Fibroblast of the aortic adventitia (primary cell): Measurements from ENCODE around the gene AKR1B15. TPM values are rescaled to one million over a fixed set of nuclear protein-coding genes. Genes with fewer than 3 reads are reported as not detected.

Experiments used
- DNase-seq: peaks from one replicate; pipeline ENCODE4 v3.0.0-alpha.2; 2010; ENCODE audit warnings: low read depth
- H3K4me3 ChIP-seq: 2 replicates; pipeline ENCODE4 v1.5.1; 2011; ENCODE audit warnings: low read depth, mild to moderate bottlenecking, control low read depth, low read length, moderate library complexity
- CTCF ChIP-seq: IDR thresholded peaks from 2 replicates; pipeline ENCODE4 v1.5.1; 2011; ENCODE audit warnings: mild to moderate bottlenecking, low read length, control low read depth, inconsistent platforms; ENCODE audit not compliant: insufficient read depth
- total RNA-seq: library from RNA; depleted of rRNA; stranded (reverse); fragments of >200 nt; gene quantifications from 2 replicates; pipeline ENCODE4 v1.2.3, GENCODE V29; 2012; ENCODE audit warnings: low replicate concordance

Gene AKR1B15
- total RNA-seq, 1 donor, result not detected

GRCh38 chr7:134625550-134625949 lies 76.6 kb downstream of the AKR1B15 start:
- TF ChIP-seq CTCF, result no peak
- peak; percentile 39 for DNase-seq
- no peak overlapping the region for H3K4me3 ChIP-seq

- no peak for TF ChIP-seq CTCF
- no peak overlapping the region for H3K4me3 ChIP-seq
Measured at GRCh38 chr7:134627109-134627774, 78.3 kb downstream of the AKR1B15 start.

GRCh38 chr7:134627775-134628153 lies 78.9 kb downstream of the AKR1B15 start:
- TF ChIP-seq CTCF, result no peak
- H3K4me3 ChIP-seq, result no peak overlapping the region
- DNase-seq, result no peak

More at GRCh38 chr7:134627109-134627774, 78.3 kb downstream of the AKR1B15 start:
- DNase-seq, result no peak

GRCh38 chr7:134629445-134629844 lies 80.5 kb downstream of the AKR1B15 start:
- no peak overlapping the region for H3K4me3 ChIP-seq
- no peak for DNase-seq
- TF ChIP-seq CTCF, result no peak

Other genes starting within 250 kb of the AKR1B15 start
- 7.8 and 18.4 TPM in 2 replicates for gene SLC35B4, start 232.2 kb upstream of the AKR1B15 start, total RNA-seq
- gene AKR1B1, start 90.0 kb upstream of the AKR1B15 start, total RNA-seq, result 51.6 and 167 TPM in 2 replicates
- 5.0 and 10.4 TPM in 2 replicates for gene AKR1B10, start 21.5 kb upstream of the AKR1B15 start, total RNA-seq
- 20.0 and 52.4 TPM in 2 replicates for gene BPGM, start 97.7 kb downstream of the AKR1B15 start, total RNA-seq
- gene CALD1, start 230.5 kb downstream of the AKR1B15 start, total RNA-seq, result 201 and 686 TPM in 2 replicates